DND-41 (cell line): ENCODE results near the gene PLA2G2A.

Experiments
- ATAC-seq: fragments of 200-7000 bp; cut with Tn5 transposase; 3 replicates; pipeline ENCODE4 v1.9.1; 2021; ENCODE audit warnings: low read depth; ENCODE audit not compliant: insufficient read depth
- DNase-seq: peaks from one replicate; pipeline ENCODE4 v3.0.0-alpha.2; 2020
- H2AFZ ChIP-seq: 2 replicates; pipeline ENCODE4 v1.6.0; 2012; ENCODE audit warnings: low read depth, low read length
- H3K27ac ChIP-seq: 2 replicates; pipeline ENCODE4 v1.5.1; 2012; ENCODE audit warnings: low read length, inconsistent platforms
- H3K27me3 ChIP-seq: fragments of 200-600 bp; sonication (generic); 2 replicates; pipeline ENCODE4 v1.6.0; 2012; ENCODE audit warnings: low read length, mild to moderate bottlenecking, inconsistent platforms; ENCODE audit not compliant: insufficient read depth, poor library complexity
- H3K36me3 ChIP-seq: 2 replicates; pipeline ENCODE4 v1.5.1; 2012; ENCODE audit warnings: low read length, inconsistent platforms; ENCODE audit not compliant: insufficient read depth
- H3K4me1 ChIP-seq: 2 replicates; pipeline ENCODE4 v1.5.1; 2012; ENCODE audit warnings: mild to moderate bottlenecking, low read length; ENCODE audit not compliant: insufficient read depth
- H3K4me2 ChIP-seq: 2 replicates; pipeline ENCODE4 v1.6.0; 2012; ENCODE audit warnings: mild to moderate bottlenecking, moderate library complexity, low read length, inconsistent platforms; ENCODE audit not compliant: insufficient read depth
- H3K4me3 ChIP-seq, 2 experiments: fragments of 200-600 bp in 1 of 2; shearing (Covaris generic) in 1 of 2; 2 replicates each; pipeline ENCODE4 v1.5.1; 2012 to 2016; ENCODE audit warnings: inconsistent platforms in 2 of 2, low read length in 2 of 2, mild to moderate bottlenecking in 2 of 2, low read depth in 1 of 2, moderate library complexity in 1 of 2
- H3K79me2 ChIP-seq: 2 replicates; pipeline ENCODE4 v1.6.0; 2012; ENCODE audit warnings: low read length, inconsistent platforms; ENCODE audit not compliant: insufficient read depth
- H3K9ac ChIP-seq: 2 replicates; pipeline ENCODE4 v1.6.0; 2012; ENCODE audit warnings: low read depth, mild to moderate bottlenecking, inconsistent platforms, low read length, moderate library complexity
- H3K9me3 ChIP-seq: 2 replicates; pipeline ENCODE4 v1.5.1; 2012; ENCODE audit warnings: low read length, moderate library complexity, mild to moderate bottlenecking, inconsistent platforms; ENCODE audit not compliant: insufficient read depth, severe bottlenecking
- H4K20me1 ChIP-seq: 2 replicates; pipeline ENCODE4 v1.6.0; 2012; ENCODE audit warnings: low read length; ENCODE audit not compliant: insufficient read depth
- CTCF ChIP-seq: IDR thresholded peaks from 2 replicates; pipeline ENCODE4 v1.5.1; 2012; ENCODE audit warnings: borderline replicate concordance, low read length, moderate library complexity, mild to moderate bottlenecking; ENCODE audit not compliant: poor library complexity, severe bottlenecking; ENCODE audit errors: extremely low read depth
- EZH2 ChIP-seq: IDR thresholded peaks from 3 replicates; pipeline ENCODE4 v1.6.1; 2012; ENCODE audit warnings: borderline replicate concordance, low read depth, mild to moderate bottlenecking, moderate library complexity, low read length, inconsistent platforms; ENCODE audit not compliant: severe bottlenecking

PLA2G2A gene

GRCh38 chr1:19940486-19941205, 38.8 kb downstream of the PLA2G2A start:
- Histone ChIP-seq H3K27ac (no peak overlapping the region), H3K9ac (no peak overlapping the region), H3K9me3 (no peaks in the 10 kb centered on the region), H3K4me3 (no peak overlapping the region), H2AFZ (no peak overlapping the region), H3K4me1 (no peaks in the 10 kb centered on the region), H3K36me3 (no peaks in the 10 kb centered on the region), H3K4me2 (no peak overlapping the region), H3K79me2 (no peaks in the 10 kb centered on the region), H3K27me3 (peaks cover 3% of the 10 kb centered on the region), H4K20me1 (no peaks in the 10 kb centered on the region)
- TF ChIP-seq CTCF, result no peak
- TF ChIP-seq EZH2, result no peak
- DNase-seq (no peak), ATAC-seq (no peak)

DNA sequence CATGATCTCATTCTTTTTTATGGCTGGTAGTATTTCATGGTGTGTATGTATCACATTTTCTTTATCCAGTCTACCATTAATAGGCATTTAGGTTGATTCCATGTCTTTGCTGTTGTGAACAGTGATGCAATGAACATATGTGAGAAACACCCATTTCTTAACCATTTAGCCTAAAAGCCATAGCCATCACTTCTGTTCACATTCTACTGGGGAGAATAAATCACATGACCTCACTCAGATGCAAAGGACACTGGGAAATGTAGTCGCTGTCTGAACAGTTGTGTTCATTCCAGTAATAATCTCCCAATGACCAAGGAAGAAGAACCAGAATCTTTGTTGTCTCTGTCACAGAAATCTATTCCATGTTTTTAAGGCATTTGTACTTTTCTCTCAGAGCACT, 40.9 kb downstream of the PLA2G2A start:
- H3K4me1 ChIP-seq, result no peaks in the 10 kb centered on the region
- no peaks in the 10 kb centered on the region for H3K79me2 ChIP-seq
- no peak for TF ChIP-seq CTCF
- TF ChIP-seq EZH2, result no peak
- ATAC-seq (no peak), DNase-seq (no peak)
- no peaks in the 10 kb centered on the region for H3K27me3 ChIP-seq
- H3K27ac ChIP-seq, result no peak overlapping the region
- H3K4me3 ChIP-seq, result no peak overlapping the region
- H3K36me3 ChIP-seq, result no peaks in the 10 kb centered on the region
- no peaks in the 10 kb centered on the region for H3K9me3 ChIP-seq
- no peaks in the 10 kb centered on the region for H4K20me1 ChIP-seq
- H3K9ac ChIP-seq, result no peak overlapping the region
- no peak overlapping the region for H2AFZ ChIP-seq
- no peak overlapping the region for H3K4me2 ChIP-seq

- no peaks in the 10 kb centered on the region for H3K79me2 ChIP-seq
- H3K9ac ChIP-seq, result no peak overlapping the region
- no peaks in the 10 kb centered on the region for H3K27me3 ChIP-seq
- peaks cover 20% of the 10 kb centered on the region for H3K9me3 ChIP-seq
- H2AFZ ChIP-seq, result no peak overlapping the region
- H3K27ac ChIP-seq, result no peak overlapping the region
- no peaks in the 10 kb centered on the region for H3K36me3 ChIP-seq
- ATAC-seq (no peak), DNase-seq (no peak)
- no peaks in the 10 kb centered on the region for H3K4me1 ChIP-seq
- TF ChIP-seq EZH2 (no peak), CTCF (no peak)
- H3K4me2 ChIP-seq, result no peak overlapping the region
- H4K20me1 ChIP-seq, result no peaks in the 10 kb centered on the region
- H3K4me3 ChIP-seq, result no peak overlapping the region
Measured at GRCh38 chr1:19936061-19936750, 43.2 kb downstream of the PLA2G2A start.
